Vagina (tissue), 2 donors: ENCODE results near the gene MCM9.

Experiments used
- CTCF ChIP-seq, 3 experiments: fragments of 450-650 bp in 2 of 3; fragments of 200-600 bp in 1 of 3; sonication (generic) in 1 of 3; IDR thresholded peaks; one replicate each; pipeline ENCODE4 v1.5.1; 2017 to 2019; ENCODE audit warnings: antibody characterized with exemption in 3 of 3, mild to moderate bottlenecking in 2 of 3, moderate library complexity in 2 of 3
- POLR2A ChIP-seq, 2 donors: fragments of 450-650 bp; IDR thresholded peaks; one replicate each; pipeline ENCODE4 v1.6.1; 2017; ENCODE audit warnings: antibody characterized with exemption in 2 of 2, mild to moderate bottlenecking in 2 of 2, moderate library complexity in 2 of 2
- POLR2AphosphoS5 ChIP-seq, 2 donors: sonication (generic); formaldehyde crosslinking; IDR thresholded peaks; one replicate each; pipeline ENCODE4 v1.9.0; 2017; ENCODE audit warnings: antibody characterized with exemption in 2 of 2, mild to moderate bottlenecking in 2 of 2, low read depth in 1 of 2; ENCODE audit not compliant: insufficient read depth in 1 of 2

GRCh38 chr6:118889163-118889562, 45.8 kb downstream of the MCM9 start:
- TF ChIP-seq CTCF (IDR thresholded peaks at IDR 0.05) (no peak), POLR2A (IDR thresholded peaks at IDR 0.05) (no peak), POLR2AphosphoS5 (IDR thresholded peaks at IDR 0.05; ENCODE audit: insufficient read depth in 1 of 2, low read depth in 1 of 2) (no peak)
